G401 (cell line): ENCODE data around the gene HOXB13. TPM values are rescaled to one million over a fixed set of nuclear protein-coding genes. Genes with fewer than 3 reads are reported as not detected.

ENCODE experiments used
- DNase-seq: peaks from one replicate; pipeline ENCODE4 v3.0.0-alpha.2; 2015; ENCODE audit warnings: low spot score
- in situ Hi-C: cut with HindIII; loops from 2 replicates; pipeline ENCODE4 v1.10.0; 2016; ENCODE audit warnings: low sequenced_read_pairs, mixed read lengths
- total RNA-seq: library from RNA; depleted of rRNA; stranded (reverse); fragments of >200 nt; shearing (Covaris generic); gene quantifications from 2 replicates; pipeline ENCODE4 v1.2.3, GENCODE V29; 2014

The HOXB13 gene
- total RNA-seq, 1 experiment from 2014 or later, result 60.5 TPM

GRCh38 chr17:48751172-48751571, 22.6 kb upstream of the HOXB13 start:
- DNase-seq, result no peak
- in situ Hi-C loops, result loop anchor here (5.0 kb wide), 1 partner anchor 51 kb away; no protein-coding TSS in a partner anchor

GRCh38 chr17:48749621-48750553, 21.3 kb upstream of the HOXB13 start:
- in situ Hi-C loops, result loop anchor here (5.0 kb wide), 1 partner anchor 52 kb away; no protein-coding TSS in a partner anchor
- DNase-seq, result no peak

DNA sequence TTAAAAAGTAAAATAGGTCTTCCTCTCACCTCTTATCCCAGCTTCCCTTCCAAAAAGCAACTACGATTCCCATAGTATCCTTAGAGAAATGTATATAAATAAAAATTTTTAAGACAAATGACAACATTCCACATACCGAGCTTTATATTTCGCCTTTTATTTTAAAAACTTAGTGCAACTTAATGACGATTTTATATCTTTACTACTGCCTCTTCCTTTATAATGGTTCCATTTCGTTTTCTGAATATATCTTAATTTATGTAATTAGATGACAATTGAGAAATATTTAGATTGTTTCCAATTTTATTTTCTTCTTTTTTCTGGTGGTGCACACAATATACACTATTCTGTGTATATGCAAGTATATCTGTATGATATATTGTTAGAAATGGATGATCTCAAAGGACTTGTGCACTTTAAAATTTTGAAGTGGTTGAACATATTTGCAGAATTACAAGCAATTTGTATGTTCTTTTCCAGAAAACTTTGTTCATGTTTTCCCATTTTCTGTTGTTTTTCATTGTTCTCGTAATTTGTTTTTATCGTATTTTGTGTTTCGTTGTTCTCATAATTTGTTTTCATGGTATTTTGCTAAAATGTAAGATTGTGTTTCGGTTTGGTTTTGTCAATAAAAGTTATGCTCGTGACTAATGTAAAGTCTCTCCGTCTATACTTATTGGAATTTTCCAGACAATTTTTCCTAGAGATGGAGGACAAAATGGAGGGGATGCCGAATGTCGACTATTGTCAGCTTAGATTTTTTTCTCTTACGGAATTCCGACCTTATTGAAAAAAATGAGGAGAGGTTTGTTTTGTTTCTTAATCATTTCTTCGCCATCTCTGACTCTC, 20.4 kb upstream of the HOXB13 start:
- in situ Hi-C loops, result no loop called here
- DNase-seq, result no peak

DNA sequence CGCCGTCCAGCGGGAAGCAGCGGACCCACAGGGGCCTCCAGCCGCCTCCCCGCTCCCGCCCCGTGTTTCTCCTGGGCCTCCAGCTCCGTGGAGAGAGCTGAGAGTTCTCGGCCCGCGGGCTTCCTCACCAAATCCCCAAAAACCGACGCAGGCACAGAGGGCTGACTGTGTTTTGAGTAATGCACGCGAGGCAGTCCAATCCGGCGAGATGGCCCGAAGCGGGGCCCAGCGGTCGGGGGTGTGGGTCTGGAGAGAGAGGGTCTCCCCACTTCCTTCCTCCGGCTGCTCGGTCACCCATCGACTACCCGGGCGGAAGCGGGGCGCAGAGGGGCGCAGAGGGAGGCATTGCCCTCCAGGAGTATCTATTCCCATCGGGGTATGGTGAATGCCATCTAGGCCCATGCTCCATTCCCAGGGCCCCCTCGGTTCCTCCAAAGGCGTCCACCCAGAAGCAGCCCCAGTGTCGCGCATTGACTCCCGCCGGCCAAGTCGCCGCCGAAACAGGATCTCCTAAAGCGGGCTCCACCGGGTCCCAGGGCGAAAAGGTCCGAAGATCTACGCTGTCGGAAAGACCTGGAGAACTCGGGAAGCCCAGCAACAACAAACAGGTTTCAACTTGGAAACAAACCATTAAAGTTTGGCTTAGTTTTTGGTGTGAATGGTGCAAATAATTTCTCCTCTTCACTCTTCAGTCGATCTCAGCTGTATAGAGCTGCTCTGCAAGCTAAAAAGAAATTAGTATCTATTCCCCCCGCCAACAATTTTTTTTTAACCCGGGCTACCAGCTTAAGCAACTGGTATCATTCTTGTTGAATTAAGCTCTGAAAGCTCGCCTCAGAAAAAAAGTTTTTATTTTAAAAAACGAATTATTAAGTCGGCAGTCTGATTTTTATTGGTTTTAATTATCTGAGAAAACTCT, 19.2 kb upstream of the HOXB13 start:
- DNase-seq, result no peak
- in situ Hi-C loops, result no loop called here

DNA sequence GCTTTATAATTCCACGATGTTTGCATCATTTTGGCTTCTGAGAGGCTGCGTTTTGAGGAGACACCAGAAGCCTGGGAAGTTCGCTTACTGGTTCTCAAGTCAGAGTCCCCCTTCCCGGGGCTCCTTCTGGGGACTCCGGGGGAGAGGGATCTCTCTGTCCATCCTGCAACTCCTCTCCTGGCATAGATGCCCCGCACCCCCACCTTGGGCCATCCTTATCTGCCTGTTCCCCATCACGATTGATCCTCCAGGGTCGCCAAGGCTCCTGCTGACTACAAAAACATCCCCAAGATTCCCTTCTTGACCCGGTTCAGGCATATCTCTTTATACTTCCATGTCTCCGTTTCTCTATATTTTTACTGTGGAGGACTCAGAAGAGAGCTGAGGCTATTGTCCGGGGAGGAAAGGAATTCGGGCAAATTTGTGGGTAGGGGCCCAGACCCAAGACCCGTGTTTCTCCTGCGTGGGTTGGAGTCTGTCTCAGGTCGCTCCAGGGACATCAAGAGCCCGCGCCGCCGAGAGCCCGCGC, 18.4 kb upstream of the HOXB13 start:
- in situ Hi-C loops, result no loop called here
- no peak for DNase-seq

- in situ Hi-C loops, result no loop called here
- DNase-seq, result no peak
Observed at GRCh38 chr17:48745381-48746275, 17.1 kb upstream of the HOXB13 start.

GRCh38 chr17:48740537-48740936, 12.0 kb upstream of the HOXB13 start:
- in situ Hi-C loops, result no loop called here
- no peak for DNase-seq

DNA sequence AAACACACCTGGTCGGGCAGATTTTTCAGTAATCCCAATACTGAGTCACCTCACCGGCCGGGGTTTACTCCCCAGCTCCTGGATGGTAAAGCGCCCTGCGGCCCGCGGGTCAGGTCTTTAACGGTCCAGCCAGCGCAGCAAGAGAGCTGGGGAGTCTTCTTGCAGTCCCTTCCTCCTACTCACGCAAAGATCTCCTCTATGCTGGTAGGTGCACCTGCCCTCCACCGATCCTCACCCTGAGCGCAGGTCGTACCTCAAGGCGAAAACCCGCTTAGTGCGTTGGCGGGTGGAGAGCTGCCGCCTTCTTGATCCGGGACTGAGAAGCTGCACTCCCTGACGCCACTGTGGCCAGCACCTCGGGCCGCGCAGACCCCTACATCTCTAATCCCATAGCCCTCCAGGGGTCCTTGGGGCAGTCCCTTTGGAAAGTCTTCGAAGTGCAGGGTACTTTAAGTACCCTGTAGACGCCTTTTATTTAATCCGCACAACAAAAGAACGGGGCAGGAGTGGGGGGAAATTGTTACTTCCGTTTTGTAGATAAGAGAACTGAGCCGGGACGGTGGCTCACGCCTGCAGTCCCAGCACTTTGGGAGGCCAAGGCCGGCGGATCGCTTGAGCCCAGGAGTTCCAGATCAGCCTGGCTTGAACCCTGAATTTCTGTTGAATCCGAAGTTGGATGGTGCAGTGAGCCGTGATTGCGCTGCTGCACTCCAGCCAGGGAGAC, 10.4 kb upstream of the HOXB13 start:
- in situ Hi-C loops, result no loop called here
- DNase-seq, result no peak

DNA sequence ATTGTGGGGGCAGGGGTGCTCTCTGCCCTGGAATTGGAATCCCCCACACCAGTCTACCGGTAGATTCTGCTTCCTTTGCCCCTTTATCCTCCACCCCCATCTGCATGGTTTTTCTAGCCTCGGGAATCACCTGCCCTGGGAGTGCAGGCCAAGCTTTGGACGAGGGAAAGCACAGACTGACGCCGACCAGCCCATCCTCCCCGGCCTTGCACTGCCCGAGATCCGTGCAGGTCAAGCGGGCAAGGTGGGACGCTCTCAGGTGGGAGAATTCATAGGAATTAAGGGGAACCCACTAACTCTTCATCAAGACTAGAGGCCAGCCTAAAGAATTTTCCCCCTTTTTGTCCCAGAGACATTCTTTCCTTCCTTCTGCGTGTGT, 9.9 kb upstream of the HOXB13 start:
- in situ Hi-C loops, result no loop called here
- no peak for DNase-seq

DNA sequence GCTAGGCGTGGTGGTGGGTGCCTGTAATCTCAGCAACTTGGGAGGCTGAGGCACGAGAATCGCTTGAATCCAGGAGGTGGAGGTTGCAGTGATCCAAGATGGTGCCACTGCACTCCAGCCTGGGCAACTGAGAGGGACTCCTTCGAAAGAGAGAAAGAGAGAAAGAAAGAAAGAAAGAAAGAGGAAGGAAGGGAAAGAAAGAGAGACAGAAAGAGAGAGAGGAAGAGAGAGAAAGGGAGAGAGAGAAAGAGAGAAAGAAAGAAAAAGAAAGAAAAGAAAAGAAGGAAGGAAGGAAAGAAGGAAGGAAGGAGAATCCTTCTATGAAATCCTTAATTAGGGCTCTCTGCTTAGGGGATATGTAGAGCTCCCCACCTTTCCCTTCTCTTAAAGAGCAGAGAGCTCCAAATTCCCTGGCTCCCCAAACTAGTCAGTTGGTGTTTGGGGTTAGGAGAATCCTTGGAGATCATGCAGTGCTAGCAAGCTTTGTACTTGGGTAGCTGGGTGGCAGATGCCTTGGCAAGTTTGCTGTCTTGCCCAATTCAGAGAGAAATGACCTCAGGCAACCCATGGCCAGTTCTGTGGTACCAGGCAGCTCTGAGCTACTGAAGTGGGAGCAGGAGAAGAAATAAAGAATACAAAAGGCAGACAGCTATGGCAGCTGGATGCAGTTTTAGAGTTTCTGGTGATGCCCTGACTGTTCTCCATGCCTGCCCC, 8.9 kb upstream of the HOXB13 start:
- in situ Hi-C loops, result no loop called here
- DNase-seq, result no peak

DNA sequence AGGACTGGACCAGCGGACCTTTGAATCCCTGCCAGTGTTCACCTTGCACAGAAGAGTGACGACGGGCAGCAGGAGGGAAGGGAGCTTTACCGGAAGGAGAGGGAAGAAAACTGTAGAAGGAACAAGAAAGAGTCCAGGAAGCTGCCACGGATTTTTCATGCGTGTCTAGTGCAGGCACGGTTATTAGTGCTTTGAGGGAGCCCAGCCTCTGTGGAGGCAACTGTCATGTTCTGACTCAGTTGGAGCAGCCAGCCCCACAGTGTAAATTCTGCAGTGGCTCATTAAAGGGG, 6.5 kb upstream of the HOXB13 start:
- DNase-seq, result no peak
- in situ Hi-C loops, result no loop called here

GRCh38 chr17:48734333-48735061, 5.9 kb upstream of the HOXB13 start:
- in situ Hi-C loops, result no loop called here
- DNase-seq, result no peak

GRCh38 chr17:48733632-48734328, 5.2 kb upstream of the HOXB13 start:
- DNase-seq, result no peak
- in situ Hi-C loops, result no loop called here

- no peak for DNase-seq
- in situ Hi-C loops, result no loop called here
Observed at GRCh38 chr17:48732688-48733629, 4.4 kb upstream of the HOXB13 start.

DNA sequence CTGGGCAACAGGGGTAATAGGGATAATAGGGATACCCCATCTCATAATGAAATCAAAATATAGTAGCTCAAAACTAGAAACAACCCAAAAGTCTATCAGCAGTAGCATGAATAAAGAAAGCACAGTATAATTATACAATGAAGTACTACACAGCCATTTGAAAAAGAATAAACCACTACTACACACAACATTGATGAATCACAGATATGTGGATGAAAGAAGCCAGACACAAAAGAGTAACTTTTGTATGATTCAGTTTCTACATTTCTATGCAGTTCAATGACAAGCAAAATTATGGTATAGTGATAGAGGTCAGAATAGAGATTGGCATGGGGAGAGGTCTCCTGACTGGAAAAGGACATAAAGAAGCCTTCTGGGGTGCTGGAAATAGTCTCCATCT, 2.8 kb upstream of the HOXB13 start:
- no peak for DNase-seq
- in situ Hi-C loops, result no loop called here
